GM21528 (cell line): Measurements from ENCODE around the gene PPP2R2D.
"Not testable (repeated sequence)": the region's sequence is repeated elsewhere in the genome, so short reads cannot be mapped to it uniquely, and the experiment has no call there.

Experiments used
- ATAC-seq: cut with Tn5 transposase; IDR thresholded peaks from one replicate; pipeline ENCODE4 v1.9.1; 2021; ENCODE audit warnings: mild to moderate bottlenecking, moderate library complexity; ENCODE audit not compliant: unreplicated experiment, low FRiP score

PPP2R2D gene

DNA sequence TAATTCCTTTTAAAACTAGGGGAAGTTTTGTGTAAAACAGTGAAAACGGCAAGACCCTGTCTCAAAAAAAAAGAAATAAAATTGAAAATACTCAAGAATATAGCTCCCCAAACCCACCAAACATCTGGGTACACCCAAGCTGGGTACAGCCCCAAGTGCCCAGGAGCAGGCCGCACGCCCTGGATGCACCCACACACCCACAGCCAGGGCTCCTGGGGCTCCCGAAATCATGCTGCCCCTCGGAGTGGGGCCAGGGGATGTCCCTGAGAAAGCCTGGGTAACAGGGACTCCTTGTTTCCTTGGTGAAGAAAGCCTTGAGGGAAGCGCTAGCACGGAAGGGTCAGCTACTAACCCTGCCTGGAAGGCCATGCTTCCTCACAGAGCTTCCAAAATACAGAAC, 70.8 kb downstream of the PPP2R2D start:
- ATAC-seq, result no peak

DNA sequence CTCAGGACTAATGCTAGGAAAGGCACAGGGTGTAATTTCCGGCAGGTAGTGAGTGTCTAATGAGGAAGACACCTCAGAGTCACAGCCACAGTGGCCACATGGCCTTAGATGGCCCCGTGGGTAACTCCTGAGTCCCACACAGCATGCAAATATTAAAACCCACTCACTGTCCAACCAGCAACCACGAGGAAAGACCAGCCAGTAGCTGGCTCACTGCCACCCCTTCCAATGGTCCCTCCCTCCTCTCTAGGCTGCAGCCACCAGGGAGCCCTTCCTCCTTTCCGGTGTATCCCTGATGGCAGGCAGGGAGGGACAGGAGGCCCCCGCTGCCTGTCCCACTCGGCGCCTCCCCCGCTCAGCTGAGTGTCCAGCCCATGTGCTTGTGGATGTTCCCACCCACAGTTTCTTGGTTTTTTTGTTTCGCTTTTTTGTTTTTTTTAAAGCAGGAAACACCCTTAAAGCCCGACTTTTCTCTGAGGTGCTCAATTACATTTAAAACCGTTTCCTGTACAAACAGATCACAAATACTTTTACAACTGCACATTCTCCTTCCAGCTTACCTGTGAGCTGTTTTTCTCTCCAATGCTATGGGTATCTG, 71.8 kb downstream of the PPP2R2D start:
- ATAC-seq, result no peak

DNA sequence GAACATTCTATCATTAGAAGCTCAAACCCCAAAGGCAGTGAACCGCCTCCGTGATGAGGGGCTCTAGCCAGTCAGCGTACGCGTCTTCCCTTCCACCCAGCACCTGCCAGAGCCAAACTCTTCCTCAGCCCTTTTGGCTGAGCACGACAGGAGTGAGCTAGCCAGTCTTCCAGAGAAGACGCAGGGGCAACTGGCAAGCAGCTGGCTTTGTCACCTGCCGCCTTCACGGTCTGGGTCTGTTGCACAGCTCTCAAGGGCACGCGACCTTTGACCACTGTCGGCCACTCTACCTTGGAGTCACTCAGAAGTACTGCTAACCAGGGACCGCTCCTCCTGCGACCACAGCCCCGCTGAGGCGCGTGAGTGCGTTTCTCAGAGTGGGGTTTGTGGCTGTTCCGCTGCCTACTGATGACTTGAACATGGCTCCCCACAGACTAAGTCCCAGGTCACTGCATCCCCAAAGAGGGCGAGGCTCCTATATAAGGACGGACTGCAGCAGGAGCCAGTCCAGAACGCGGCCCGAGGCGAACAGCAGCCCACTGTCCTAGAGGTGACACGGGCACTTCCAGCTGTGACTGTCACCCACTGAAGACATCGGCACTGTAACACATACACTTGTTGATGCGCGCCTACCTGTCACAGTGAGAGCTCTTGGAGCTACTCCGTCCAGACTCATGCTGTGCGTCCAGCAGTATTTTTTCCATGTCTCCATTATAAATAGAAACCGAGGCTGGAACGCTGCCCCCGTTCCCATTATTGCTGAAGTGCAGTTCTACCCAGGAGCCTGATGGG, 72.5 kb downstream of the PPP2R2D start:
- ATAC-seq, result no peak

DNA sequence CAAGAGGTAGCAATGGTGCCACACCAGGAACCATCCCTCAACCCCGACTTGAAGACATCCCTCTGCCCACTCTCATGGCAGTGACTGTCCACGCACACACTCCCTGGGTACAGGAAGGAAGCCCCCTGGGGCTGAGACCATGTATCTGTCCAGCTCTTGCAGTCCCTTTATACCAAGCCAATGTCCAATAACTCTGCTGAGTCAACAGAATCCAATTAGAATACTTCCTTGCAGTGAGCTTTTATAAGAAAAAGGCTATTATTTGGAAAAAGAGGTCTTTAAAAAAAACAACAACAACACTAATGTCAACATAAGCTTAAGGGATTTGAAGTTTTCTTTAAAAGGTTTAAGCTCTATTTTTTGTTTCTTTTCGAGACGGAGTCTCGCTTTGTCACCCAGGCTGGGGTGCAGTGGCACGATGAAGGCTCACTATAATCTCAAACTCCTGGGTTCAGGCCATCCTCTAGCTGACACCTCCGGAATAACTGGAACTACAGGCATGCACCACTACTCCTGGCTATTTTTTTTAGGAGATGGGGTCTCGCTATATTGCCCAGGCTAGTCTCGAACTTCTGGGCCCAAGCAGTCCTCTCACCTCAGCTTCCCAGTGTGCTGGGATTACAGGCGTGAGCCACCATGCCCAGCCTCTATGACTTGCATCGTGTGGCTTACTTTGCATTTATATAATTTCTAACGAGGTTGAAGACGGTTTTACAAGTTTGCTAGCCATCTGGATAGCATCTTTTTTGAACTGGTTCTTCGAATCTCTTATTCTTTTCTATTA, 73.4 kb downstream of the PPP2R2D start:
- no peak for ATAC-seq

DNA sequence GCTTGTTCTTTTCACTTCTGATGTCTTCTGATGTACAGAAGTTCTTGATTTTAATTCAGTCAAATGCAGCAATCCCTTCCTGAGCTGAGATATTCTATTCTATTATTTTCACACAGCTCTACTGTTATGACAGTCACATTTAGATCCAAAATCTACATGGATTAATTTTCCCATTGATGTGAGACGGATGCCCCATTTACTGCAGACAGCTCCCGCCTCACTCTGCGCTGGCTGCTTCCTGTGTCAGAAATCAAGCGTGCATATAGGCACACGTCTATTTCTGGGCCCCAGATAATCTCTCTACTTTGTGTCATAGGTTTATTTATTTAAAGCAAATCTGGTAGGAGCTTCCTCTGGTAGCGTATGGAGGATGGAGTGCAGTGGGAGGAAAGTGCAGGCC, 74.2 kb downstream of the PPP2R2D start:
- no peak for ATAC-seq

DNA sequence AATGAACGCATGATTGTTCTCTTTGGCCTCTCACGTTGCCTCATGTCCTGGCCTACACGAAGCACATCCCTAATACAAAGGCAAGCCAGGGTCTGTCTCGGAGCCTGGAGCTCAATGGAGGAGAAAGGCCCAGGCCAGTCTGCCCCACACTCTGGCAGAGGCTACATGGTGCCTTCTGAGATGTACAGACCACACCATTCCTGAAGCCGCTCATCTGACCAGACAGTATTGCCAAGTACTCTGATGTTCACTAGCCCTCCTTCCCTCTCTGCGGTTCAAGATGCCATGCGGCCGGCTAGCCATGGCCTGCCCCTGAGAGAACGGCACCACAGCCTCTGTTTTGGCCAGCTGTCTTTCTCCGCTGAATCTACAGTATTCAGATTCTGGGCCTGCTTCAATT, 75.0 kb downstream of the PPP2R2D start:
- ATAC-seq, result no peak

DNA sequence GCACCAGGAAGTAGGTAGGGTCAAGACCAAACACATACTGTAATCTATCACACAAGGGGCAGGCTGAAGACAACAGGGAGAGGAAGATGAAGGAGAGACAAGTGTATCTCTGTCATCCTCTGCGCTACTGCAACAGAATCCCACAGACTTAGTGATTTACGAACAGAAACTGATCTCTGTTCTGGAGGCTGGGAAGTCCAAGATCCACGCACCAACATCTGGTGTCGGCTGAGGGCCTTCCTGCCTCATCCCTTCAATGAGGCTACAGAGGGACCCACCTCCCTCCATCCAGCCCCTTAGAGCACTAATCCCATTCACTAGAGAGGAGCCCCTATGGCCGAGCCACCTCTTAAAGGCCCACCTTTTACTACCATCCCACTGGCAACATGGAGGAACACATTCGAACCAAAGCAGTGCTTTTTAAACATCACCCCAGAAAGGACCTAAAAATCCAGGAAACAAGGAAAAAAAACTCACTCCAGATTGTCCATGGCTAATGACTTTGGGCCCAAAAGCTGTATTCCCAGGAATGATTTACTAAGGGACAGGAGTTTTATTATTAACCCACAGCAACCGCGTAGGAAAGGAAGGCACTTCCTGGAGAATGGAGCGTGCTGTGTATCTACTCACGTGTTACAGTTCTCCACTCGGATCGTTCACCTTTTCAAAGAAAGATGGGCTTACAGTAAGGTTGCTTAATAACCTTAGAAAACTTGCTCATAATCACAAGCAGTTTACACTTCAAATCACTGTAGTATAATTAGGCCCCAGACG, 76.7 kb downstream of the PPP2R2D start:
- ATAC-seq, result no peak

DNA sequence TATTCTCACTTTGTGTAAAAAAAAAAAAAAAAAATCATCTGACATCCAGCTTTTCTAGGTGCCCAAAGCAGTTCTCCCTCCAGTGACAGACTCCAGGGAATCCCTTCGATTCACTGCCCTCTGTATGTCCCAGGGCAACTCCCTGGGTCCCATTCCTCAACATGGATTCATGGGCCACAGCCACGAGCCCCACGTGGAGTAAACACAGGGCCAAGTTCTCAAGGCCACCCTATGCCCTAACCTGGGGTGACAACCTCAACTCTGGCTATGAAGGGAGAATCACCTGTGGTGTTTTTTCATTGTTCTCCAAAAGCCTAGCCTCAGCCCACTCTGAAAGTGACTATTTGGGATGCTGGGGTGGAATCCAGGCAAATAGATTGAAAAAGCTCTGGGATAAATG, 77.6 kb downstream of the PPP2R2D start:
- ATAC-seq, result no peak

DNA sequence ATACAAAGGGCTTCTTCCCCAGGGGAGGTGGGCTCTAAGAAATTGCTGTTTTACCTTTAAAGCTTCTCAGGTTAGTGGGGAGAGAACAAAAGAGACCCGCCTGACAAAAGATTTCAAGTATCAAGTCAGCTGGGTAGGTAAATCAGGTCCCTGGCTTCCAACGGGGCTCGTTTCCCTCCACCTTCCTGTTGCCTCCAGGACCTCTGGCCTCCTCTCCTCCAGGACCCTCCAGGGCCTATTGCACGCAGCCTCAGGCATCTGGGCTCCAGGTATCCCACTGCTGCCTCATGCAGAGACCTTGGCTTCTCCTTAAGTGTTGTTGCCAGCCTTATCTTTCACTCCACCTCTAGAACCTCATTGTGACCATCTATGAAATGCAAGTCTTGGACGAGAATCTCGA, 78.0 kb downstream of the PPP2R2D start:
- no peak for ATAC-seq

DNA sequence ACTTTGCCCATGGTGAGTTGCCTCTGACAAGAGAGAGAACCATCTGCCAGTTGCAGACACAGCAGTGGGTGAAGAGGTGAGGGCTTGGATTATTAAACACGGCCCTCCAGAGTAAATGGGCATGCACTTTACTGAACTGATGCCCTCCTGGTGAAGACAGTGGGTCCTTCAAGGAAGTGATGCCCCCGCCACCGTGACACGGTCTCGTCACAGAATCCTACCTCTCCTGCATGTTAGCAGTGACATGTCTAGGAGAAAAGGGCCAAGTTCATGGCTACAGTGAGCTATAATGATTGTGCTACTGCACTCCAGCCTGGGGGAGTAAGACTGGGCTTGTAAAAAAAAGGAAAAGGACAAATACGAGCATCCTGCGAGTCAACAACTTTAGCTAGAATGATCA, 78.5 kb downstream of the PPP2R2D start:
- ATAC-seq, result no peak

DNA sequence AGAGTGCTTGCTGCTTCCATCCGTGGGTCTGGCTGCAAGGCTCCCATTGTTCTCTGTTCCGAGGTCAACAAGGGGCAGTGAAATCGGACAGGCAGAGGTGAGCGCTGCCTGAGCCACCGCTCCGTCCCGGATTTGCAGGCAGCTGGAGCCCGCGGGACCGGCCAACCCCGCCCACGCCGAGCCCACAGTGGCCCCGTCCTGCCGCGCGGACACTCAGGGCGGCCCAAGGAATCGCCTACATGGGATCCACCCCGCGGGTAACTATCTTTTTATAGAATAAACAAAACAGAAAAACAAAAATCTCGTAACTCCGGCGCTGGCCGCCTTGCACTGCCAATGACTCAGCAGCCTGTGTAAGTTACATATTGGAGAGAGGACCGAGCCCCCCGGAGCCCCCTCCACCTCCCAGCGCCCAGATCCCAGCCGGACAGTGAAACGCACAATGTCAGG, 79.0 kb downstream of the PPP2R2D start:
- ATAC-seq, result no peak

DNA sequence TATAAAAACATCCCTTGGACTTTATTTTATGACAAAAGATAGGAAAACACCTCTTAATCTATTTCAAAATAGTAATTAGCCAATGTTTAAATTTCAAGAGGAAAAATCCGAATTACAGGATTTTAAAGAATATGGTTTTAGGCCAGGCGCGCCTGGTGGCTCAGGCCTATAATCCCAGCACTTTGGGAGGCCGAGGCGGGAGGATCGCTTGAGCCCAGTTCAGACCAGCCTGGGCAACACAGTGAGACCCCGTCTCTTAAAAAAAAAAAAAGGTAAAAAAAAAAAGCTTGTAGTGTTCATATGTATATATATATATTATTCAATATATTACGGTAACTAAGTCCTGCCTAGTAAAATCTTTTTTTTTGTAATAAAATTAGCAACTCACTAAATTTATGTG, 79.5 kb downstream of the PPP2R2D start:
- ATAC-seq, result no peak

DNA sequence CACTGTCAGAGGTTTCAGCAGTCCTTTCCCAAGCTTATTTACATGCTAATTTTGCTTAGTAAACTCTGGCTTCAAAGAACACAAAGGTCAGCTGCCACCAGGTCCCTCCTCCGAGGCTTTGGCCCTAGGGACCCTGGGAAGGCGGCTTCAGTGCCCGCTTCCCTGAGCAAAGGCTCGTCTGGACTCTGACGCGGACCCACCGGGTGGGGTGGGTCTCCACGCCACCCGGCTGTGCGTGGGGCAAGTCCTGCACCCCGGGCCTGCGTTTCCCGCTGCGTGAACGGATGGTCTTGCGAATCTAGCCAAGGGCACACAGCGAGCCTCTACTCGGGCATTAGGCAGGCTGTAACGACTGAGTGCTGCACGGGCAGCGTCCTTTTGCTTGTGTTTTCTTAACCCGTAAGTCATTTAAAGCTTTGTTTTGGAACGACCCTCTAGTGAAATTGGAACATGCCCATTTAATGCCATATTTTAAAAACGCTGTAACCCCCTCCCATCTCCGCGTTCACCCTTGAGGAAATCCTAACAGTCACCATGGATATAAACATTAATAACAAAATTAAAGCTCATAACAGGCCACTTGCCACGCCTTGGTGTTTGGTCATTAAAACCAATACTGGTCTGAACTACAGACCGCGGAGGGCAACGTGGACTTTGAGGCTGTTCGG, 80.1 kb downstream of the PPP2R2D start:
- ATAC-seq, result no peak

DNA sequence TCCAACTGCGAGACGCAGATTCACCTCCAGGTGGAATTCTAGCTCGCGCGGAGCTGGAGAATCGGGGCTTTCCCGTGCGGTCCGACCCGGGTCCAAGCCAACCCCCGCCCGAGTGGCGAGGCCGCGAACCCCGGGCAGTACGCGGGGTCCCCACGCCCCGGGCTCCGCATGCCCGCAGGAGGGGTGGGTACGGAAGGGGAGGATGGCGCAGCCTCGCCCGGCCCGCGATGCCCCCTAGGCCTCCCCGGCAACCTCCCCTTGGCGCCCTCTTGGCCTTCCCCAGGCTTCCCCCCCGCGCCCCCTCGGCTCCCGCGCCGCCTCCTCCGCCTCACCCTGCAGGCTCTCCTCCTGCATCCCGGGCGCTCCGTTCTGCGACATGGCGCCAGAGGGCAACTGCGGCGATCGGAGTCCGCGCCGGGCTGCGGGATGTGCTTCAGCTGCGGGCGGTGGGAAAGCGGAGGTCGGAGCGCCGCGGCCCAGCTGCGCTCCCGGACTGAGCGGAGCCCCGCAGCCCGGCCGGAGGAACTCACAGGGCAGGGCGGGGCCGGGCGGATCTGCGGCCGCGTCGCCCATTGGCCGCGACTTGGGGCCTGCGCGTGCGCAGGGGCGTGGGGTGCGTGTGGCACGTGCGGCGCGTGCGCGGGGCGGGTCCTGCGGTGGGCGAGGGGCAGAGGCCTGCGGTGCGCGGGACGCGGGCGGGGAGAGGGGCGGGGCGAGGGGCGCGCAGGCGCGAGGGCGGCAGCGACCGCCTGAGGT, 80.8 kb downstream of the PPP2R2D start, which contains the start of gene BNIP3:
Gene BNIP3 (minus strand): TSS at position 495 of the 756 bp plus-strand sequence. CDS start 117 bp downstream, at position 378.
- ATAC-seq, result peak; percentile 88

DNA sequence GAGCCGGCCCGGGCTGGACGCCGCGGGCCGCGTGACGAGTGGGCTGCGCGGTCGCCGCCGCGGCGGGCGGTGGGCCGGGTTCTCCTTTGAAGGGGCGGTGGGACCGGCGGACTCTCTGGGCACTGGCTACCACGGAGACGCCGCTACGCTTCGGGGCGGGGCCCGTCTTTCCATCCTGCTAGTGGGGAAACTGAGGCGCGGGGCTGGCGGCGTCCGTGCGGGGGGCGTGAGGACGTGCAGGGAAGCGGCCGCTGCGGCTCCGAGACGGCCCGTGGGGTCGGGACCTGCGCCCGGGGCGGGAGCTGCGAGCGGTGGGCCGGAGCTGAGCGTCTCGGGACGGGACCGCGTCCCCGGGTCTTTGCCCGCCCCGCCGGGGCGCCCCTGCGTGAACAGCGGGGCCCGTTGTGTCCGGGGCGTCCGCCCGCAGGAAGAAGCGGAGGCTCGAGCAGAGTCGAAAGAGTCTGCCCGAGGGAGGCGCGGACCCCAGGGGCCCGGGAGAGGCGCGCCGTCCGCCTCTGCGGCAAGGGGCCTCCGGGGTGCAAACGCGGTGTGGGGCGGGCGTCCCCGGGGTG, 81.5 kb downstream of the PPP2R2D start:
- peak; percentile 31 for ATAC-seq

DNA sequence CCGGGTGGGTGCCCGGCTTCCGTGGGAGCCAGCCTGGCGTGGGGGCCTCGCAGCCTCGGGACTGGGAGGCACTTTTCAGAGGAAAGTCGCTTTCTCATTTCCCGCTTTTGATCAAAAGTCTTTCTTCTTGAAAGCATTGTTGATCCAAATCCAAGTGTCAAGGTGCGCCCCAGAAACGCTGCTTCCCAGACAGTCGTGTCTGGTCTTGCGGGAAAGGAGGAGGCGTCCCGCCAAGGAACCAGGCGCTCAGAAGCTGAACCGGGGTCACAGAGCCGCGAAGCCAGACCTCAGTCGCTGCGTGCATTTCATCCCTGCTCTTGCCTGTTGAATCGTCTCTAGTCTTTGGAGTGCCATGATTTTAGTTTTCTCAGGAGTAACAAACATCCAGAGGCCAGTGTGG, 82.0 kb downstream of the PPP2R2D start:
- no peak for ATAC-seq

DNA sequence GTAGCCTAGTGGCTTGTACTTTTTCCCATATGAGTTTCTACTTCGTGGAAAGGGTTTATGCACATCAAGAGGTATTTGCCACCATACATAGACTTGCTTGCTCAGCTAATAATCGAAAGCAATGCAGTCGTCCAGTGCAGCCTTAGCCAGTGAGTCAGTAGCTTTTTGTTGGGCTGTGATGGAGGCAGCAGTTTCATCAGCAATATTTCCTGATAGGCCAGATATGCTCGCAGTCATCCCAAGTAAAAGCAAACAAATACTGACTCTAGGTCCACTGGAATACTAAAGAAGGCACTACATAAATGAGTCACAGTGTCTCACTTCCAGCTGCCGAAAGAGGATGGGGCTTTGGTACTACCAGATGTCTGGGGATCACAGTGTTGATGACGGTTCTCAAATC, 83.0 kb downstream of the PPP2R2D start:
- no peak for ATAC-seq

DNA sequence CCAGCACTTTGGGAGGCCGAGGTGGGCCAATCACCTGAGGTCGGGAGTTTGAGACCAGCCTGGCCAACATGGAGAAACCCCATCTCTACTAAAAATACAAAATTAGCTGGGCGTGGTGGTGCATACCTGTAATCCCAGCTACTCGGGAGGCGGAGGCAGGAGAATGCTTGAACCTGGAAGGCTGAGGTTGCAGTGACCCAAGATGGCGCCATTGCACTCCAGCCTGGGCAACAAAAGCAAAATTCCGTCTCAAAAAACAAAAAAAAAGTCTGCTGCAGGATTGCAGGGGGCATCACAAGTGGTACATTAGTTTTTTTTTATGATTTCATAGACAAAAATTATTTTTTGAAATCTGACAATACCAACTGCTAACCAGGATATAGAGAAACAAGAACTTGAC, 86.0 kb downstream of the PPP2R2D start:
- not testable (repeated sequence) for ATAC-seq

DNA sequence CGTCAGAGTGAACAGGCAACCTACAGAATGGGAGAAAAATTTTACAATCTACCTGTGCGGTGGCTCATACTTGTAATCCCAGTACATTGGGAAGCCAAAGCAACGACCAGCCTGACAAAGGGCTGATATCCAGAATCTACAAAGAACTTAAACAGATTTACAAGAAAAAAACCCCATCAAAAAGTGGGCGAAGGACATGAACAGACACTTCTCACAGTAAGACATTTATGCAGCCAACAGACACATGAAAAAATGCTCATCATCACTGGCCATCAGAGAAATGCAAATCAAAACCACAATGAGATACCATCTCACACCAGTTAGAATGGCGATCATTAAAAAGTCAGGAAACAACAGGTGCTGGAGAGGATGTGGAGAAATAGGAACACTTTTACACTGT, 86.5 kb downstream of the PPP2R2D start:
- ATAC-seq, result not testable (repeated sequence)
